GM18861 (cell line): ENCODE measurements around the gene PDE1A.

Experiments used
- ATAC-seq: cut with Tn5 transposase; IDR thresholded peaks from one replicate; pipeline ENCODE4 v1.9.1; 2021; ENCODE audit not compliant: unreplicated experiment

Gene PDE1A

DNA sequence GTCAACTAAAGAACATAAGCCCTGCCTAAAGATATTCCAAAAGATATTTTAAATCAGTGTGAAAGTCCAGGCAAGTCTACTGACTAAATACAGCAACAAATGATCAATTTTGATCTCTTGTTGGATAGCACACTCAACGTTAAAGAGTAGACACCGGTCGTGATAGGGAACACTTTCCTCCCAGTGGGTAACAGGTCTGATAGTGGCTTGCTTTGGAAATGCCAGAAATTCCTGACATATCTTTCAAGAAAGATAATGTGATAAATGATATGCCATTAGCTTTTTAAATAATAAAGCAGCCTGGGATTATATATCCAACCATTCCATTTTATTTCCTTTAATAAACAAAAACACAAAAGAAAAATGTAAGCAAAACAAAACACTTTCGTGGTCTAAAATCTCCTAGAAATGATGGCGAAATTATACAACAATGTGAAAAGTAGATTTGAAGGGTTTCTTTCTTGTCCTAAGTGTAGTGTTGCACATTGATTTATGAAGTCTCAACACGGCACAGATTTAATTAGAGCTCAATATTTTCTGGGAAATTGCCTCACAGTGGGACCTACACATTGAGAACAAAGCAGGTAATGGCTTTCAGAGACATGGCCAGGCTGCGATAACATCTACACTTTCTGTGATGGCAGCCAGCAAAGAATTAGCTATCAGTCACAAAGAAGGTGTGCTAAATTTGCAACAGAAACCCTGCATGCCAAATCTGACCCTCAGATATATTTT is 282.6 kb downstream of the PDE1A start:
- ATAC-seq, result no peak

DNA sequence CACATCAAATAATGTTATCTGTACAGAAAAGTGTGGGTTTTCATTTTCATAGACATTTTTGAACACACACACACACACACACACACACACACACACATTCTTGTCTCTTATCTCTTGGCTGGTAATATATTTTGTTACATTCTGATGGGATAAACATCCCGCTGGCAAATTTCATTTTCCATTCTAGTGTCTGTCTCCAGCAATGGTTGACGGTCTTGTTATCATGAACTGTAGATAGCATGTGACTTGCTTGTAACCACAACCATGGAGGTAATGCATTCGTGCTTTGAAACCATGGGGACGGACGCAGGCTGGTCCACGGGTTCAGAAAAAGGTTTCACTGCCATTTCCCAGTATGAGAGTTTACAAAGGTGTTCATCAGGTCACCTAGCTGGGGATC is 284.8 kb downstream of the PDE1A start:
- no peak for ATAC-seq

GRCh38 chr2:182134201-182134600 is 292.6 kb downstream of the PDE1A start:
- no peak for ATAC-seq

DNA sequence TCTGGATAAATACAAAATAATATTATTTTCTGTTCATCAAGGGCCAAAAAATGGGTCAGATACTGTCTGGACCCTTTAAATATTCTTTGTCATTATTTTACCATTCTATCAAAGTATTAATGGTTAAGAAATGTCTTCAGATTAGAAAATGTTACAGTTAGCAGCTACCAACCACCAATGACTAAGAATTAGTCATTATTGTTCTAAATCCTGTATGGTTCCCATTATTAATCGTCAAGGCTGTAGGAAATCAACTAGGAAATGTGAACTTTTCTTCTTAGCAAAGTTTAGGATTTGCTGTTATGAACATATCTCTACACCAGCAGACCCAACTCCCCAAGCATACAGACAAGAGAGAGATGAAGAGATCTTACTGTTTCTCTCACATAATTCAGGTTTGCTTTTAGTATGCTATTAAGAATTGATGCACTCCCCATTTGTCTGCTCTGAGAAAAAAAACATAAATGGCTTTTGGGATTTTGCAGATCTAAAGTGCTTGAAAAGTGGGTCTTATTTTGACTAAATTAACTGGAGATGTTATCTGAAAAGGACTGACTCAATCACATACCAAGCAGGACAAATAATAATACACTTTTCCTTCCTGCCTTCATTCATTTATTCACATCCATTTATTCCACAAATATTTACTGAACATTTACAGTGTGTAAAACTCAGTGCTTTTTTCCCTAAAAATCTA is 293.5 kb downstream of the PDE1A start:
- no peak for ATAC-seq

- ATAC-seq, result no peak
These were observed 294.2 kb downstream of the PDE1A start for GRCh38 chr2:182132605-182133004.

GRCh38 chr2:182128821-182129707 is 297.8 kb downstream of the PDE1A start:
- ATAC-seq, result no peak

- no peak for ATAC-seq
These were observed 309.6 kb downstream of the PDE1A start for GRCh38 chr2:182117196-182117595.

GRCh38 chr2:182116774-182117173 is 310.1 kb downstream of the PDE1A start:
- no peak for ATAC-seq

DNA sequence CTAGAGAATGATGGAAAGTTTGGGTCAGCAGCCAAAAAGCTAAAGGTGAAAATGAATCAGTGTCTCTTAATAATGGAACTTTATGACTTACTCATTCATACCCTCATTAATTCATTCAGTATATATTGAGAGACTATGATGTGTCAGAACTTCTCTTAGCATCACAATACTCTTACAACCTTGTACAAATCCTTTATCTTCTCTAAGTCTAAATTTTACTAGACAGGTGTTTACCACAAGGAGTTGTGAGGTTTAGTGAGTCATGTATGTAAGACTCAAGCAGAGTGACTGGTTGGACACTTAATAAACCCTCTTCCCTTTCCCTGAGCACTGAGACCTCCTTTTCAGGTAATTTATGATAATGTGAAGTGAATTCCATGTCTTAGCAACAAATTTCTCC is 311.6 kb downstream of the PDE1A start:
- no peak for ATAC-seq

DNA sequence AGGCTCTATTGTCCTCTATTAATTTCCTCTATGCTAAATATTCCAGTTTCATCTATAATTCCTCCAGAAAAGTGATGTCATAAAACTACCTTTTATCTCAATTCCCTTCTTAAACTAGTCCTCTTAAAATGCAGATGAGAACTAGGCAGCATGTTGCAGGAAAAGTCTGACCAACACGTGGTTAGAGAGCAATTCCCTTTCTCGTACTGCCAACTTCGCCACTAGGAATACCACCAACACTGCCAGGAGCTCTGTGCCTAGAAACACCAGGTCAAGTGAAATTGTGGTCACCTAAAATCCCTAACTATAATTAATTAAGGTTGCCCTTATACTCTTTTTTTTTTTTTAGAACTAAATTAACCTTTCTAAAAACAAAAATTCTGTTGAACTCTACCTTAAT is 313.5 kb downstream of the PDE1A start:
- no peak for ATAC-seq

GRCh38 chr2:182110347-182110746 is 316.5 kb downstream of the PDE1A start:
- no peak for ATAC-seq

GRCh38 chr2:182103526-182103925 is 323.3 kb downstream of the PDE1A start:
- no peak for ATAC-seq

DNA sequence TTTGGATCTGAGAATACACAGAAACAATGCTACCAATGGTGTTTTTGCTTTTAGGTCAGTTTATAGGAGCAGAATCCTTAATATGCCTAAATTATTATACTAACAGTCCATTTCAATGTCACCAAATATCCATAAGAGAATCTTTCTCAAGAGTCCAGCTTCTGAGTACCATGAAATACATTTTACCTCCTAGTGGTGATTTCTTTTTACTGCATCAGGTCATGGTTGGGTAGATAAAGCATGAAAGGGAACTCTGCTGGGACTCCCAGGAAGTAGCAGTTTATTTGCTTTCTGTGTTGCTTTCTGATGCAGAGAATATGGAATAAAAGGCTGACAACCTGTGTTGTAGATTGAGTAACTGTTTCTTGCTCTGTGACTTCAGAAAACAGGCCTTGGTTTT is 325.6 kb downstream of the PDE1A start:
- ATAC-seq, result no peak

- no peak for ATAC-seq
These were observed 328.2 kb downstream of the PDE1A start for GRCh38 chr2:182098648-182099047.

DNA sequence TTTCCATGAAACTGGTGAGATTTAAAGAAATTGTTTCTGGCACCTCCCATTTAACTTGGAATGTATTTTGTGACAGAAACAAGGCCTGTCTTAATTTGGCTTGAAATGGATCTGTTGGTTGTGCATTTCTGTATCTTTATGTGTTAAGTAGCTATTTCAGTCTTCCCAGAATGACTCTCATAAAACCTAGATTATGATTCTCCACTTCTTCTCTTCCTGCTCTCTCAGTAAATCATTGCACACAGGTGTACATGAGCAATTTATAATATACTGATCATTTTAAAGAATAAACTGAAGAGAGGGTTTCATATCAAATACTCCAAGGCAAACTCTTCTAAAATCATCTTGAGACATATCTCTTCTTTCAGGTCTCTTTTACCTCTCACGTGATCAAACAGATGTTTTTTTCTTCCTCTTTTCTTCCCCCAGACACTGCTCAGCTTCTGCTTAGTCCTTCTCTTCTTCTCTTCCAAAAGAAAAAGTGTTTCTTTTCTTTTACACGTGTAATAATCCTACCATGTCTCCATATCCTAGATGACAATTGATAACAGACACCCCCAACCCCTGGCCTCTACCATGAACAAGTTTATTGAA is 329.2 kb downstream of the PDE1A start:
- no peak for ATAC-seq

GRCh38 chr2:182090486-182090885 is 336.4 kb downstream of the PDE1A start:
- no peak for ATAC-seq
